ENCODE results near the gene KCNAB1. TPM values are rescaled to one million over a fixed set of nuclear protein-coding genes. Genes with fewer than 3 reads are reported as not detected.

KCNAB1 gene
- total and polyA plus RNA-seq, 2 donors (not counting 1 experiment from before 2014, with no cell fraction given) = 0.03 to 0.33 TPM

DNA sequence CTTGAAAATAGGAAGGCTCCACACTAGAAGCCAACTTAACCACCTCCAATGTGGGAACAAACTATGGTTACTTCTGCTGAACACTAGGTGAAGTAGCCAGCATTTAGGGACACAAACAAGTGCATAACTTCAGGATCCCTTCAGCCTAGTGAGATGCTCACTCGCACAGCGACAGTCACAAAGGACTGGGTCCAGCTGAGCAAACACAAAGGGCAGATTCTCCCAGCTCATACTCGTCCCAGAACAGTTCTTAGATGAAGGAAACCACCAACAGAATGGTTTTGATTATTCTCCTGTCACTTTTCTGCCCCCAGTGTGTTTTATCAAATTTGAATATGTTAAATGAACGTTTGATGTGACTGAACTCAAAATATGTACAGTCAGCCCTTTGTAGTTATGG lies 201.6 kb downstream of the KCNAB1 start:
- Histone ChIP-seq H3K36me3 (ENCODE audit: control insufficient read depth, insufficient read depth, low read length) (no peaks in the 10 kb centered on the region), H3K9ac (ENCODE audit: insufficient read depth, low read length) (no peak overlapping the region), H3K4me2 (ENCODE audit: extremely low read depth, insufficient read depth, low read length) (no peak overlapping the region), H3K27ac (ENCODE audit: insufficient read depth, low read length) (no peak overlapping the region), H3K4me1 (ENCODE audit: control insufficient read depth, extremely low read depth, insufficient read depth, low read length) (no peaks in the 10 kb centered on the region), H3K79me2 (ENCODE audit: control insufficient read depth, insufficient read depth, low read length) (no peaks in the 10 kb centered on the region), H2AFZ (ENCODE audit: low read length) (no peak overlapping the region), H3K4me3 (replicated peaks in 1 of 4; ENCODE audit: control extremely low read depth in 1 of 4, insufficient read depth in 1 of 4, low read depth in 3 of 4, low read length in 4 of 4) (no peak overlapping the region), H3K9me3 (ENCODE audit: control insufficient read depth, insufficient read depth, low read depth, low read length) (no peaks in the 10 kb centered on the region), H4K20me1 (ENCODE audit: control insufficient read depth, extremely low read depth, insufficient read depth, low read length) (no peaks in the 10 kb centered on the region), H3K27me3 (ENCODE audit: control insufficient read depth, insufficient read depth, low read length) (no peaks in the 10 kb centered on the region)
- TF ChIP-seq, protein P1, sequence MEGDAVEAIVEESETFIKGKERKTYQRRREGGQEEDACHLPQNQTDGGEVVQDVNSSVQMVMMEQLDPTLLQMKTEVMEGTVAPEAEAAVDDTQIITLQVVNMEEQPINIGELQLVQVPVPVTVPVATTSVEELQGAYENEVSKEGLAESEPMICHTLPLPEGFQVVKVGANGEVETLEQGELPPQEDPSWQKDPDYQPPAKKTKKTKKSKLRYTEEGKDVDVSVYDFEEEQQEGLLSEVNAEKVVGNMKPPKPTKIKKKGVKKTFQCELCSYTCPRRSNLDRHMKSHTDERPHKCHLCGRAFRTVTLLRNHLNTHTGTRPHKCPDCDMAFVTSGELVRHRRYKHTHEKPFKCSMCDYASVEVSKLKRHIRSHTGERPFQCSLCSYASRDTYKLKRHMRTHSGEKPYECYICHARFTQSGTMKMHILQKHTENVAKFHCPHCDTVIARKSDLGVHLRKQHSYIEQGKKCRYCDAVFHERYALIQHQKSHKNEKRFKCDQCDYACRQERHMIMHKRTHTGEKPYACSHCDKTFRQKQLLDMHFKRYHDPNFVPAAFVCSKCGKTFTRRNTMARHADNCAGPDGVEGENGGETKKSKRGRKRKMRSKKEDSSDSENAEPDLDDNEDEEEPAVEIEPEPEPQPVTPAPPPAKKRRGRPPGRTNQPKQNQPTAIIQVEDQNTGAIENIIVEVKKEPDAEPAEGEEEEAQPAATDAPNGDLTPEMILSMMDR (conservative IDR thresholded peaks at IDR 0.05 in 1 of 2, IDR thresholded peaks at IDR 0.05 in 1 of 2; ENCODE audit: low read depth in 1 of 2, low read length in 2 of 2) = no peak
- no peak for TF ChIP-seq EZH2 (IDR thresholded peaks at IDR 0.05; ENCODE audit: low read length, missing control alignments)
- DNase-seq (ENCODE audit: low read depth in 2 of 2) = no peak

DNA sequence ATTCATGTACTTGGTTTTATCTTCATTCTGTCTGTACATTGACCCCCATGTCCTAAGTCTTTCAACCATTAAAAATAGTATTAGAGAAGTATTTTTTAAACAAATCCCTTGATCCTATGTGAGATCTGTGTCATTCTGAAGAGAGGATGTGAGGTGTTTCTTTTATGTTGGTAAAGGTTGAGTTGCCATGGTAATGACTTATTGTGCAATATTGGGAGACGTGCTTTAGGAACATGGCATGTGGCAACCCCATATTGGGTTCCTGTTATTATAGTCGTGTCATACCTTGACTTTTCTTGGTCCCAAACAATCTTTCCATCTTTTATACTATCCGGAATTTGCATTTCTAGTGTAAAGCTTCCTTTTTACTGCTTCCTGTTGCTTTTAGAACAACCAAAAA lies 203.1 kb downstream of the KCNAB1 start:
- TF ChIP-seq EZH2 (IDR thresholded peaks at IDR 0.05; ENCODE audit: low read length, missing control alignments) = no peak
- TF ChIP-seq, protein P1 (conservative IDR thresholded peaks at IDR 0.05 in 1 of 2, IDR thresholded peaks at IDR 0.05 in 1 of 2; ENCODE audit: low read depth in 1 of 2, low read length in 2 of 2) = no peak

DNA sequence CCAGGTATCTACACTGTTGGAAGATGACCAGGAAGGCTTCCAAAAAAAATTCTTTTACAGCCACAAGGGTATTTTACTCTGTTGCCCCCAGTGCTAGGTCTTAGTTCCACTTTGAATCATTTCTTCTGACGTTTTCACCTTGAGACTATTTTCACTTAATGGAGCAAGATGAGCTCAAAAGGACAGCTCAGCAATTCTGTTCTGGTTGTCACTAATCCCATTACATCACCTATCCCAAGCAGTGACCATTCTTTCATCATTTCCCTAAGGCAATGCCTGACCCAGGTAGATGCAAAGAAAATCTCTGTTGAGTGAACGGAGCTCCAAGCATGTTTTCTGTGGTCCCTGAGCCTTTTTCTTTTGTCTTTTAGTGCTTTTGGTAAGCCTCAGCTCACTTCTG lies 210.0 kb downstream of the KCNAB1 start:
- DNase-seq (ENCODE audit: low read depth in 2 of 2) = no peak
- no peak overlapping the region for H3K4me2 ChIP-seq (ENCODE audit: extremely low read depth, insufficient read depth, low read length)
- no peaks in the 10 kb centered on the region for H3K36me3 ChIP-seq (ENCODE audit: control insufficient read depth, insufficient read depth, low read length)

More for the DNA sequence above, 203.1 kb downstream of the KCNAB1 start:
- no peak overlapping the region for H3K27ac ChIP-seq (ENCODE audit: insufficient read depth, low read length)
- no peaks in the 10 kb centered on the region for H3K36me3 ChIP-seq (ENCODE audit: control insufficient read depth, insufficient read depth, low read length)
- H3K4me1 ChIP-seq (ENCODE audit: control insufficient read depth, extremely low read depth, insufficient read depth, low read length) = no peaks in the 10 kb centered on the region
- no peaks in the 10 kb centered on the region for H3K27me3 ChIP-seq (ENCODE audit: control insufficient read depth, insufficient read depth, low read length)
- no peak overlapping the region for H3K4me2 ChIP-seq (ENCODE audit: extremely low read depth, insufficient read depth, low read length)
- no peaks in the 10 kb centered on the region for H4K20me1 ChIP-seq (ENCODE audit: control insufficient read depth, extremely low read depth, insufficient read depth, low read length)
- DNase-seq (ENCODE audit: low read depth in 2 of 2) = no peak
- H3K79me2 ChIP-seq (ENCODE audit: control insufficient read depth, insufficient read depth, low read length) = no peaks in the 10 kb centered on the region
- H3K9me3 ChIP-seq (ENCODE audit: control insufficient read depth, insufficient read depth, low read depth, low read length) = no peaks in the 10 kb centered on the region
- H2AFZ ChIP-seq (ENCODE audit: low read length) = no peak overlapping the region
- no peak overlapping the region for H3K4me3 ChIP-seq (replicated peaks in 1 of 4; ENCODE audit: control extremely low read depth in 1 of 4, insufficient read depth in 1 of 4, low read depth in 3 of 4, low read length in 4 of 4)
- H3K9ac ChIP-seq (ENCODE audit: insufficient read depth, low read length) = no peak overlapping the region

More for the DNA sequence above, 210.0 kb downstream of the KCNAB1 start:
- no peak for TF ChIP-seq EZH2 (IDR thresholded peaks at IDR 0.05; ENCODE audit: low read length, missing control alignments)
- TF ChIP-seq, protein P1 (conservative IDR thresholded peaks at IDR 0.05 in 1 of 2, IDR thresholded peaks at IDR 0.05 in 1 of 2; ENCODE audit: low read depth in 1 of 2, low read length in 2 of 2) = no peak
- Histone ChIP-seq H3K27me3 (ENCODE audit: control insufficient read depth, insufficient read depth, low read length) (no peaks in the 10 kb centered on the region), H3K9ac (ENCODE audit: insufficient read depth, low read length) (no peak overlapping the region), H4K20me1 (ENCODE audit: control insufficient read depth, extremely low read depth, insufficient read depth, low read length) (no peaks in the 10 kb centered on the region), H3K9me3 (ENCODE audit: control insufficient read depth, insufficient read depth, low read depth, low read length) (no peaks in the 10 kb centered on the region), H3K4me3 (replicated peaks in 1 of 4; ENCODE audit: control extremely low read depth in 1 of 4, insufficient read depth in 1 of 4, low read depth in 3 of 4, low read length in 4 of 4) (no peak overlapping the region), H3K79me2 (ENCODE audit: control insufficient read depth, insufficient read depth, low read length) (no peaks in the 10 kb centered on the region), H3K4me1 (ENCODE audit: control insufficient read depth, extremely low read depth, insufficient read depth, low read length) (no peaks in the 10 kb centered on the region), H2AFZ (ENCODE audit: low read length) (no peak overlapping the region), H3K27ac (ENCODE audit: insufficient read depth, low read length) (no peak overlapping the region)

Data from fibroblast of lung (primary cell).